ENCODE data around the gene POM121.
"Not testable (repeated sequence)": the region's sequence is repeated elsewhere in the genome, so short reads cannot be mapped to it uniquely, and the experiment has no call there.

Gene POM121

DNA sequence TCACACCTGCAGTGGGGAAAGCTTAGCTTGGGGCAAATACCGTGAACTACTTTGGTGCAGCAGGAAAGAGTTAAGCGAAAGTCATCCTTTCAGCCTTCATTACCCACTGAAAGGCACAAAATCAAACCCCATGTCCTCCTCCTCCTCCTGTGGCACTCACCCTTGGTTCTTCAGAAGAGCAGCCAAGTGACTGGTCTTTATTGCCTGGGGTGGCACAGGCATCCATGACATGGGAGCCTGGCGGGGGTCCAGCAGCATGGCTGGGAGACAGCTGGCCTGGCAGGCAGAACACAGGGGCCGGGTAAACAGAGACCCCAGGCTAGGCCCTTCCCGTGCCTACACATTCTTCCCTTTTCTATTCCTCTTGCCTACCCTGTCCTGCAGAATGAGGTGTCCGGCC, 24.8 kb downstream of the POM121 start:
- not testable (repeated sequence) for DNase-seq (ENCODE audit: low spot score)

DNA sequence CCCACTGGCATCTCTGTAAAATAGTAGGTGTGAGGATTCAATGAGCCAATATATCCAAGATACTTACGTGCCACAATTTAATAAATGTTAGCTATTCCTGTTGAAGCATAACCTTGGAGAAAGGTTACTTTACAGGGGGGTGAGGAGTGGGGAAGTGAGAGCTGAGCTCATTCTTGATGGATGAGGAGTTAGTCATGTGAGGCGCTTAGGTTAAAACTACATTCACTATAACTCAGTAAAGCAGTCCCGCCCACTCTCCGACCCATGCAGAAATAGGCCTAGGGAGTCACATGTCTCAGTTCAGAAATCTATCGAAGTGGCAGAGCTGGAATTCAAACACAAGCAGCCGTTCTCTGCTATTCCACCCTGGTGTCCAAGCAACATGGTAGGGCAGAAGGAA, 25.5 kb downstream of the POM121 start:
- not testable (repeated sequence) for DNase-seq (ENCODE audit: low spot score)

DNA sequence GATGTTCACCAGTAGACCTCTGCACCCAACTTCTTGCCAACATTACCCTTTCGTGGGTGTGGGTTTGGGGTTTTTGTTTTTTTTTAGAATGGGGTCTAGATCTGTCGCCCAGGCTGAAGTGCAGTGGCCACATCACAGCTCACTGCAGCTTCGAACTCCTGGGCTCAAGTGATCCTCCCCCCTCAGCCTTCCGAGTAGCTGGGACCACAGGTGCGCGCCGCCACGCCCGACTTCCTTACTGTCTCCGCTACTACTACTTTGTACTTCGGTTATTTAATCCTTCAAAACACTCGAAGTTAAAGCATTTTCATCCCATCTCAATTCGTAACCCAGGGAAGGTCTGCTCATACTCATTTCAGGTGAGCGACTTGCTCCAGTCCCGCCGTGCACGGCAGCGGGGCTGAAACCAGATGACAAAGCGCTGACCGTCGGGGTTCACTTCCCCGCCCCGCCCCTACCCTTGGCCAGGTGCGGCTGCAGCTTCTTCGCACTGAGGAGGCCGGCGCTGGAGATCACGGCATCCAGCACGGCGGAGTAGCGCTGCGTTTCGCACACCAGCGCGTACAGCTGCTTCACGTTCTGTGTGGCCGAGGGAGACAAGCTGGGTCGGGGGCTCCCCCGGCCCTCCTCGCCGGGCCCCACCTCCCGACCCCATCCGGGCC, 29.1 kb downstream of the POM121 start:
- not testable (repeated sequence) for DNase-seq (ENCODE audit: low spot score)

DNA sequence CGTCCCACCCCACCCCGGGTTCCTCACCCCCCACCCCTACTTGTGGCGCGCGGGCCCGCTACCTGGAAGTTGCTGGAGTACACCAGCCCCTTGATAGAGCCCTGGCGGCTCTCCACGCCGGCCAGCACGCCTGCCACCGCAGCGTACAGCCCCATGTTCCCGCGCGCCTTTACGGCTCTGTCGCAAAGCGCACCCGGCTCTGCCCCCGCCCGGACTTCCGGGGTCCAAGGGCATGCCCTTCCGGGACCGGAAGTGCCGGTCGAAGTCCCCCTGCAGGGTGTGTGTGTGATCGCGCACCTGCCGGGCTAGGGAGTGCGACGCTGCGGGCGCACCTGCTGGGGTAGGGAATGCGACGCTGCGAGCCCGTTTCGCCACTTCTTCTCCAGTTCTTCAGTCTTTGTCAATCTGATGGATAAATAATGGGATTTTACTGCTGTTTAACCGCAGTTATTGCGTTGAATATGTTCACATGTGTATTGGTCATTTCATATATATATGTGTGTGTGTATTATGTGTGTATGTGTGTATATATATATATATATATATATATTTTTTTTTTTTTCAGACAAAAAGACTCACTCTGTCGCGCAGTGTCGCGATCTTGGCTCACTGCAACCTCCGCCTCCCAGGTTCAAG, 29.8 kb downstream of the POM121 start:
- not testable (repeated sequence) for DNase-seq (ENCODE audit: low spot score)

DNA sequence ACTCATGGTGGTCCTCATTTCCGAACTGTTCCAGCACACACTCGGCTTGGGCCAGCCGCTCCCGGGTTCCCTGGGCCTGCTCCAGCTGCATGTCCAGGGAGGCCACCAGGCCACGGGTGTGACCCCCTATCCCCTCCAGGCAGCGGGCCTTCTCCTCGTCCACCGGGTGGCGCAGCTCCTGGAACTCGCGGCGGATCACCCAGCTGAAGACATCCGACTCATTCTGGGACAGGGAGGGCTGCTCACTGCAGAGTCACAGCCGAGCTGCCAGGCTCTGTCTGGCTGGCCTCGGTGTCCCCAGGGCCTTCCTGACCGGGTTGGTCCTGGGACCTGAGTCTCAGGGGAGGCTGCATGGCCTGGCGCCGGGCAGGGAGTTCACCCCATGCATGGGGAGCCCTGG, 35.1 kb downstream of the POM121 start:
- not testable (repeated sequence) for DNase-seq (ENCODE audit: low spot score)

DNA sequence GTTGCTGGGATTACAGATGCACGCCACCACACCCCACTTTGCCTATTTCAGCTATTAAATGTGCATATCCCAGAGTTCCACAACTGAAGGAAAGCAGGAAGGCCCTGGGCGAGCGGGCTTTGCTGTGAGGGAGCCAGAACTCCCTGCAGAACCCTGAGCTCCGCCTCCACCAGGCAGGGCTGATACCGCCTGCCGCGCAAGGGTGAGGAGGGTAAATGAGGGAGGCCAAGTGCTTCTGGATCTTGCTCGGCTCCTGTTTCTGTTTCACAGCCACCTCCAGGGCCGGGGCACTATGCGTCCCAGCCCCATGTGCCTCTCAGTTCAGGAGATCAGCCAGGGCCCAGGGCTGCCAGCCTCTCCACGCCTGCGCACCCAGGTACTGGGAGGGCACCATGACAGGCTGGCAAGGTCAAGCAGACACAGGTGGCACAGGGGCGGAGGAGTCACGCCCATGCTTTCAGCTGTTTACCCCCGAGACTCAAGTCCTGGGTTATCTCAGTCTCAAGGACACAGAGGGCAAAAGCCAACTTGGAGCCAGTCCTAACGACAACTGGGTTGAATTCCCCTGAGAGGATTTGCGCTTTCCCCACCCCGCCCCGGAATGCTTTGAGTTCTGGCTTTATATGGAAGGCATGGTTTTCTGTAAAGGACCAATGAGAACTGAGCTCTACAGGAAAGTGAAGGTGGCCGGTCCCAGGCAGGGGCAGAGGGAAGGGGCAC, 35.9 kb downstream of the POM121 start:
- not testable (repeated sequence) for DNase-seq (ENCODE audit: low spot score)

DNA sequence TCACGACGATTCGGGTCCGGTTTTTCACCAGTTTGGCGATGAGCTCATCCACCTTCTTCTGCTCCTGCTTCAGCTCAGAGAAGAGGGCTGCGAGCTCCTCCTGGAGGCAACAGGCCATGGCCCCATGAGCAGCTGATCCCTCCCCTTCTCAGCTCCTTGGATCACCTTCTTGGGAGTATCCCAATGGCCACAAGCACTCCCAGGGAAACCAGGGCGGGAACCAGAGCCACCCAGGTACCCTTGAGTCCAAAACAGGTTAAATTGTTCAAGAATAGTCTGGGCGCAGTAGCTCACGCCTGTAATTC, 36.4 kb downstream of the POM121 start:
- DNase-seq (ENCODE audit: low spot score) = not testable (repeated sequence)

DNA sequence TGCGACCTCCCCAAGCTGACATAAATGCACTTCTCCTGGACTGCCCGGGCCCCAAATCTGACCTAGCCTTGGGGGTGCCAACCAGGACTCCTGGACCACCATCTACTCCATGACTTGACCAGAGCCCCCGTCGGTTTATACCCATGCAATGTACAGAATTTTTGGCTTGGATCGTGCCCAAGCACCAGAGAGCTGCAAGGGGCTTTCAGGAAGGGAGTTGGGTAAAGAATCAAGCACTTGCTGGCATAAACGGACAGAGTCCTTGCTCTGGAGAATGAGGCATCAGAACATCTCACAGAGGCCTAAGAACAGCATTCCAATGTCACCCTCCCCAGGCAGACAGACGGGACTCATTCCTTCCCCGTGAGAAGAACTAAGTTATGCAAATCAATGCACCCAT, 38.2 kb downstream of the POM121 start:
- DNase-seq (ENCODE audit: low spot score) = not testable (repeated sequence)

DNA sequence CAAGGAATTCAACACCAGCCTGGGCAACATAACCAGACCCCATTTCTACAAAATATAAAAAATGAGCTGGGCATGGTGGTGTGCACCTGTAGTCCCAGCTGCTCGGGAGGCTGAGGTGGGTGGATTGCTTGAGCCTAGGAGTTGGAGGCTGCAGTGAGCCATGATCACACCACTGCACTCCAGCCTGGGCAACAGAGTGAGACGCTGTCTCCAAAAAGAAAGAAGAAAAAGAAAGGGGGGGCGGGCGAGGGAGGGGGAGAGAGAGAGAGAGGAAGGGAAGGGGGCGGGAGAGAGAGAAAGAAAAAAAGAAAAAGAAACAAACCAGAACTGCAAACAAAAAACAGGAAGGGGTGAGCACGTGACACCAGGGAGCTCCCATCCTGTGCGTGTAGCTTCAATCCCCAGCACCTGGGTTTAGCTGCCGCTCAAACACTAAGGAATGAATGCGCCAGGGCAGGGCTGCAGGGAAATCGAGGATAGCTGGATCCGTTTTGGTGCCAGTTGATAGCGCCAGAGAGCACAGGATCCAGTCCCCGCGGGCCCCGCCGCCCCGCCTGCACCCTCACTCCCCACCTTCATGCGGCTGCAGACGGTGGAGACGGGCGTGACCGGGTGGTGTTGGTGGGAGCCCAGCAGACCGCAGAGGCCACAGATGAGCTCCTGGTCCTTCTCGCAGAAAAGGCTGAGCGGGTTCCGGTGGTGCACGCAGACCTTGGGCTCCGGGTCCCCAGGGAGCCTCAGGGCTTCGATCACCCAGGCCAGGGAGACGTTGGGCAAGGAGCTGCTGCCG, 40.5 kb downstream of the POM121 start:
- not testable (repeated sequence) for DNase-seq (ENCODE audit: low spot score)

DNA sequence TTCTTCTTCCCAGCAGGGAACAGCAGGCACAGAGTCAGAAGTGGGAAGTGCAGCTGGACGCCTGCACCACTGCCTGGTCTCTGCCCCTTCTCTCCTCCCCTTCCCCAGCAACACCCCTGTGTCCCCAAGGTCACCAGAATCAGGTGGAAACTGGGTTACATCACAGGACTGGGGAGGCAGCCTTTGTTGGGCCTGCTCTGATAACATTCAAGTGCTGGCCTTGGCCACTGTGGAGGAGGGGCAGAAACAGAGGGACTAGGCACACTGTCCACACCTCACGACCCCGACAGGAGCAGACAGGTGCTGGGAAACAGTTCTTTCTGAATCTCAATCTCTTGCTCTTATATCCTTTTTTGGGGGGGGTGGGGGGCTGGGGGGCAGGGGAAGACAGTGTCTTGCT, 42.0 kb downstream of the POM121 start:
- DNase-seq (ENCODE audit: low spot score) = not testable (repeated sequence)

DNA sequence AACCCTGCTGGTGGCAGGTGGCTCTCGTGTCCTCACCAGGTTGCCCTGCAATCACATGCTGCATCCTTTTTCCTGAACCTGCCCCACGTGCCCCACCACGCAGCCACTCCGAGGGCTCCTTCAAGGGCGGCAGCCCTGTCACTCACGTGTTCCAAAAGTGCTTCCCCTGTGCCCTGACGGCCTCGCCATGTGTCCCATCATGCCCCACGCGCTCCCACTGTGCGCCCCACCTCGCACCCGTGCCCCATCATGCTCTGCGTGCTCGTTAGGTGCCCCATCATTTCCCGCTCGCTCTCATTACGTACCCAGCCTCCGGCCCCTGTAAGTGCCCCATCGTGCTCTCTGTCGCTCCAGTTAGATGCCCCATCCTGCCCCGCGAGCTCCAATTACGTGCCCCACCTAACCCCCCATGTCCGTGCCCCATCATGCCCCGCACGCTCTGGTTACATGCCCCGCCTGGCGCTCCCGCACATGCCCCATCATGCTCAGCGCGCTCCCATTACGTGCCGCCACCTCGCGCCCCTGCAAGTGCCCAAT, 44.2 kb downstream of the POM121 start, which contains the start of gene TRIM74:
Gene TRIM74, minus strand, starts transcription at position 487 of the 537 bp plus-strand sequence. CDS start 3,309 bp downstream, outside the sequence.
- DNase-seq (ENCODE audit: low spot score) = not testable (repeated sequence)

DNA sequence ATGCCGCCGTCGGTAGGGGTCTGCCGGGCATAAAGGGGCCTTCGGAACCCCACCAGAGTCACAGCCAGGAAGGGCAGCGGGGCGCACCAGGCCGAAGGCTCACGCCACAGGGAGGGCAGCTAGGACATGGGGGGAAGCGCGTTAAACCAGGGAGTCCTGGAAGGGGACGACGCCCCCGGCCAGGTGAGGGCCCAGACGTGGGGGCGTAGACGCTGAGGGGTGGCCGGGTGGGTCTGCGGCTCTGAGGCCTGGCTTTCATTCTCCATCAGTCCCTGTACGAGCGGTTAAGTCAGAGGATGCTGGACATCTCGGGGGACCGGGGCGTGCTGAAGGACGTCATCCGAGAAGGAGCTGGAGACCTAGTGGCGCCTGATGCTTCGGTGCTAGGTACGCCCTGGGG, 44.8 kb downstream of the POM121 start:
- not testable (repeated sequence) for DNase-seq (ENCODE audit: low spot score)

DNA sequence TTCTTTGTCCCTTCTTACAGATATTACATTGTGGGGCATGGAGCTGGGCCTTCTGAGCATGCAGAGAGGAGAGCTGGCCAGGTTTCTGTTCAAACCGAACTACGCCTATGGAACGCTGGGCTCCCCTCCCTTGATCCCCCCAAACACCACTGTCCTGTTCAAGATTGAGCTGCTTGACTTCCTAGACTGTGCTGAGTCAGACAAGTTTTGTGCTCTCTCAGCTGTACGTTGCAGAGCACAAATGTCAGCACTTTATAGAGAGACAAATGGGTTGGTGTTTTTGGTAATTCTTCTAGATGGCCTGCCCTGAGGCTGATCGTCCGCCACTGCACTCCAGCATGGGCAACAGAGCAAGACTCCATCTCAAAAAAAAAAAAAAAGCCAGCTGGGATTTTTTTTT, 46.6 kb downstream of the POM121 start:
- DNase-seq (ENCODE audit: low spot score) = not testable (repeated sequence)

DNA sequence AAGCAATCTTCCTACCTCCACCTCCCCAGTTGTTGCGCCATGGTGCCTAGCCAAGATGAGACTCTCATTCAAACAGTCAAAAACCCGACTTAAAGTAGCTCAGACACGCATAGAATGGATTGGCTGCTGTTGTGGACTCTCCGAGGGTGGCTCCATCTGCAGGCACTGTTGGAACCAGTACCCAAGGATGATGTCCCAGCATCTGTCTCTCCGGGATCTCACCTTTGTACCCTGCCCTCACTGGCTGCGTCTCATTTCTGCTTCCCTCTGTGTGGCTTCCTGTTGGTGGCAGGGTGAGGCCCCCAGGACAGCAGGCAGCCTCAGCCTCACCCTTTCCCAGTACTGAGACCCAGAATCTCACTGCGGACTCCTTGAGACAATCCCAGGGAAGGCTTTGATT, 49.9 kb downstream of the POM121 start:
- not testable (repeated sequence) for DNase-seq (ENCODE audit: low spot score)

DNA sequence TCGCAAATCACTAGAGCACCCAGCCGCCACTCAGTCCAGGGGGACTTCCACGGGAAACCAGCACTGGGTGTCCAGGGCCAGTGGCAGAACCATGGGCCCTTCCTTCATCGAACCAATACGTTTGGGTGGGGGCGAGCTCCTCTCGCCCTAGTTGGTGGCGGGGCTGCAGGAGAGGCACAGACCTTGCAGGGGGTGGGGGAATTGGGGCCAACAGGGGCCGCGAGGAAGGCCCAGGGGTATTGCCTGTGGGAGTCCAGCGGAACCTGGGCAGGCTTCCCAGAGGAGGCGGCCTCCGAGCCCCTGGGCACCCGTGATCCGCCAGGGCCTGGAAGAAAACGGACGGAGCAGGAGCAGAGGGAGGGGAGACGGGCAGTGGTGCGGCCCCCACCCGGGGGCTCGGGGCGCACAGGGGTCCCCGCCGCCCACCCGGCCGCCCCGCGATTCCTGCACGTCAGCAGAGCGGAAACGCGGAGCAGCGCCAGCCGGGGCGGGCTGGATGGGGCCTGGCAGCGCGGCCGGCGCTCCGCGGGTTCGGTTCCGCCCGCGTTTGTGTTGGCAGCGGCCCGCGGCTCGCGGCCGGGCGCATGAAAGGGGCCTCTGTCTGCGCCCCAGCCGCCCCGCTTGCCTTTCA, 50.9 kb downstream of the POM121 start:
- not testable (repeated sequence) for DNase-seq (ENCODE audit: low spot score)

DNA sequence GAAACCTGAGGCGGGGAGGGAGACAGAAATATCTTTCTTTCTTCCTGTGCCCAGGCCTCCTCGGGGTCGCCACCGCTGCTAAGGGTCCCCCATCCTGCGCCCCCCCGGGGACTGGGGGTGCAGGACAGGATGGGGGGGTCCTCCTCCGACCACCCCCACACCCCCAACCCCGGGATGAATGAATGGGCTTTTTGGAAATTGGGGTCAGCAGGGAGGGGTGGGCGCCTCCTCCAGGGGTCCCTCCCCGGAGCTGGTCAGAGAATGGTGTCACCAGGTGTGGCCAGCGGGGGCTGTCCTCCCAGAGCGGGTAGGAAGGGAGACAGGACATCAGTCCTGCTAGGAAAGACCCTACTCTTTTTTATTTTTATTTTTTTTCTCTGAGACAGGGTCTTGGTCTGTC, 51.5 kb downstream of the POM121 start:
- not testable (repeated sequence) for DNase-seq (ENCODE audit: low spot score)

DNA sequence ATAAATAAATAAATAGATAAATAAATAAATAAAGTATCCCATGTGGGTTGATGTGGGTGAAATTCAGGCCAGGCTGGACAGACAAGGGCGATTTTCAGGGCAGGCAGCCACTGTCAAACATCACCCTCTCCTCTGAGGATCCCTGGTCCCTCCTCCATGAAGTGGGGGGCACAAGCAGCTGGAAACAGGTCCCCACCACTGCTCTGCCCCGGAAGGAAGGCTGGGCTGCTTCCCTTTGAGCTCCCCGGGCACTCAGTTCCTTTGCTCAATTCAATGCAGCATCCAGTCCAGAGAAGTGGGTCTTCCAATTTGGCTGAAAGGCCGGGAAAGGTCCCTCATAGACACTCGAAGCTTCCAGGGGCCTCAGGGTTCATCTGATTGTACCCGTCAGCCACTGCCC, 55.5 kb downstream of the POM121 start:
- not testable (repeated sequence) for DNase-seq (ENCODE audit: low spot score)

DNA sequence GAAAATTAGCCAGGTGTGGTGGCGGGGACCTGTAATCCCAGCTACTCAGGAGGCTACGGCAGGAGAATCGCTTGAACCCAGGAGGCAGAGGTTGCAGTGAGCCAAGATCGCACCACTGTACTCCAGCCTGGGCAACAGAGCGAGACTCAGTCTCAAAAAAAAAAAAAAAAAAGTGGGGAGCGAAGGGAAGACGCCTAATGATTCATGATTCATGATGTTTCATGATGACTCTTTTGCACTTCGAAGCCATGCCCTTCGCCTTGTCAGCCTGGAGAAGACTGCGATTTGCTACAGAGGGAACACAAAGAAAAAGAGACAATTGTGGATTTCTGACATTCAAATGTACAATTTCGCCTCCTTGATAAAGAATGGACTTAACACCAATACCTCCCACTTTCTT, 57.2 kb downstream of the POM121 start:
- DNase-seq (ENCODE audit: low spot score) = not testable (repeated sequence)

DNA sequence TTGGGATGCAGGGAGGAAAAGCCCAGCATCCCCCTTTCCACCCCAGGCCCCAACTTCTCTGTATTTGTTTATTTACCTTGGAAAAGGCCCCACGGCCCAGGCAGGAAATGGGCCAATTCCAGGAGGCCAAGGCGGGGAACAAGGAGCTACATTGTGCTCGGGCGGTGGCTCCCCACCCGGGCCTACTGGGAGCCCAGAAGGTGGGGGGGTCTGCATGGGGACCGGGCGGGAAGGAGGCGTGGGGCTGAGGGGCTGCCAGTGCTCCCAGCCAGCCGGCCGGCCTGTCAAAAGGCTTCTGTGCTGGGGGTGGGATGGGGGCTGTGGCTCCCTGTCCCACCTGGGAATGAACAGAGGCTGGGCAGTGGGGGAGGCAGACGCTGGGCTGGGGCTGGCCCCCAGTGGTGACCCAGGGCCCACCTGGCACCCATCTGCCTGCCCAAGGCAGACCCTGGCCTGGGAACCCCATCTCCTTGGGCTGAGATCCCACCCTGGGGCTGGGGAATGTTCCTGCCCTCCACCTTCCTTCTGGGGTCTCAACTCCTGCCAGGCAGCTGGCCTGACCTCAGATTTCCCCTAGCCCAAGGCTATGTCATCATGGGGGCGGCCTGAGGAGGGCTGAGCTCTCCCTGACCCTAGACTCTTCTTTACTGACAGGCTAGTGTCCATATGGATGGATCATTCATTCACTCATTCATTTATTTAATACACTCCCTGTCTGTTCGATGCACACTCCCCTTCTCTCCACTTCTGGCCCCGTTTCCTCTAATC, 65.4 kb downstream of the POM121 start:
- DNase-seq (ENCODE audit: low spot score) = not testable (repeated sequence)

DNA sequence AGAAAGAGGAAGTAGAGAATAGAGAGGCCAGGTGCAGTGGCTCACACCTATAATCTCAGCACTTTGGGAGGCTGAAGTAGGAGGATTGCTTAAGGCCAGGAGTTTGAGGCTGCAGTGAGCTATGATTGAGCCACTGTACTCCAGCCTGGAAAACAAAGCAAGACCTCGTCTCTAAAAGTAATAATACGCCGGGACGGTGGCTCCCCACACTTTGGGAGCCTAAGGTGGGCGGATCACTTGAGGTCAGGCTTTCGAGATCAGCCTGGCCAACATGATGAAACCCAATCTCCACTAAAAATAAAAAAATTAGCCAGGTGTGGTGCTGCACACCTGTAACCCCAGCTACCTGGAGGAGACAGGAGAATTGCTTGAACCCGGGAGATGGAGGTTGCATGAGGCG, 70.6 kb downstream of the POM121 start:
- DNase-seq (ENCODE audit: low spot score) = not testable (repeated sequence)

DNA sequence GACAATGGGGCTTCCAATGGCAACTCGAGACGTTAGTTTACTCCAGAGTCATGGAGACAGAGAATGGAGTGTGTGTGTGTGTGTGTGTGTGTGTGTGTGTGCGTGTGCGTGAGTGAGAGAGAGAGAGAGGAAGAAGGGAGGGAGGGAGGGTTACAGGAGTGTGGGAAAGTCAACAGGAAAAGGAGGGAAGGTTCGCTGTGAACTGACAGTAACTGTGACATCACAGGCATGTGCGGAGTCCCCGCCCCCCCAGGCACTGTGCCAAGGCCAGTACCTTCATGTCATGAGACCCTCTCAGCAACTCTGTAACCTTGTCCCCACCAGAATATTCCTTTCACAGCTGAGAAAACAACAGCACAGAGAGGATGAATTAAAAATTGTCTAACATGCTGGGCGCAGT, 72.6 kb downstream of the POM121 start:
- DNase-seq (ENCODE audit: low spot score) = not testable (repeated sequence)

Measured in activated CD4-positive, alpha-beta T cell treated with anti-CD3 and anti-CD28 coated beads, Interleukin-2, Interleukin-4, amounts not matched to agents 100 ng/mL and 50 ng/mL, durations not matched to agents 16 hours and 8 hours (primary cell).